Measurements from ENCODE around the gene JARID2. TPM values are rescaled to one million over a fixed set of nuclear protein-coding genes. Genes with fewer than 3 reads are reported as not detected.

JARID2 gene
- total RNA-seq, 1 experiment from 2014 or later = 6.0 TPM

- H3K4me1 ChIP-seq (ENCODE audit: control insufficient read depth, insufficient read depth, low read length) = no peaks in the 10 kb centered on the region
- no peak overlapping the region for H3K4me3 ChIP-seq (ENCODE audit: low read depth in 2 of 2, low read length in 2 of 2)
- no TSS peak for BruUV-seq (replicated peaks)
- no peaks in the 10 kb centered on the region for H3K27me3 ChIP-seq (ENCODE audit: control insufficient read depth, insufficient read depth, low read length)
- in situ Hi-C loops (cut with HindIII; ENCODE audit: low pct_unique_long_range_greater_than_20kb, low sequenced_read_pairs) (no loop called here), intact Hi-C loops (cut with micrococcal nuclease; ENCODE audit: unreplicated experiment) (no loop called here)
- no peak for TF ChIP-seq REST (IDR thresholded peaks at IDR 0.05; ENCODE audit: insufficient read depth in 1 of 2, low read depth in 2 of 2, low read length in 1 of 2)
- TF ChIP-seq POLR2AphosphoS5 (IDR thresholded peaks at IDR 0.05; ENCODE audit: low read depth, low read length) = no peak
- no peak for TF ChIP-seq CTCF (IDR thresholded peaks at IDR 0.05)
- no peak for TF ChIP-seq SIN3A (IDR thresholded peaks at IDR 0.05; ENCODE audit: borderline replicate concordance, insufficient read depth, low read depth, low read length)
- no peak for TF ChIP-seq TCF7L2 (IDR thresholded peaks at IDR 0.05; ENCODE audit: low read depth, low read length)
- ChIA-PET CTCF (no interaction called here), POLR2A (no interaction called here)
- DNase-seq (ENCODE audit: low read depth, low spot score) (no peak), ATAC-seq (no peak)
- no peaks in the 10 kb centered on the region for H3K36me3 ChIP-seq (ENCODE audit: control insufficient read depth, insufficient read depth, low read length)
- no peak overlapping the region for H3K27ac ChIP-seq (ENCODE audit: low read length)
- H3K9me3 ChIP-seq (ENCODE audit: control insufficient read depth, insufficient read depth, low read depth, low read length) = no peaks in the 10 kb centered on the region
These were observed 40.5 kb upstream of the JARID2 start for GRCh38 chr6:15205321-15205720.

- CTCF ChIA-PET = no interaction called here
- intact Hi-C loops (cut with micrococcal nuclease; ENCODE audit: unreplicated experiment) (no loop called here), in situ Hi-C loops (cut with HindIII; ENCODE audit: low pct_unique_long_range_greater_than_20kb, low sequenced_read_pairs) (no loop called here)
- H3K27ac ChIP-seq (ENCODE audit: low read length) = no peak overlapping the region
- no peaks in the 10 kb centered on the region for H3K36me3 ChIP-seq (ENCODE audit: control insufficient read depth, insufficient read depth, low read length)
- POLR2A ChIA-PET = no interaction called here
- BruUV-seq (replicated peaks) = no TSS peak
- H3K4me1 ChIP-seq (ENCODE audit: control insufficient read depth, insufficient read depth, low read length) = no peaks in the 10 kb centered on the region
- no peak for DNase-seq (ENCODE audit: low read depth, low spot score)
- no peaks in the 10 kb centered on the region for H3K9me3 ChIP-seq (ENCODE audit: control insufficient read depth, insufficient read depth, low read depth, low read length)
- ATAC-seq = no peak
- no peaks in the 10 kb centered on the region for H3K27me3 ChIP-seq (ENCODE audit: control insufficient read depth, insufficient read depth, low read length)
- TF ChIP-seq CTCF (IDR thresholded peaks at IDR 0.05) (no peak), SIN3A (IDR thresholded peaks at IDR 0.05; ENCODE audit: borderline replicate concordance, insufficient read depth, low read depth, low read length) (no peak), REST (IDR thresholded peaks at IDR 0.05; ENCODE audit: insufficient read depth in 1 of 2, low read depth in 2 of 2, low read length in 1 of 2) (no peak), POLR2AphosphoS5 (IDR thresholded peaks at IDR 0.05; ENCODE audit: low read depth, low read length) (no peak), TCF7L2 (IDR thresholded peaks at IDR 0.05; ENCODE audit: low read depth, low read length) (no peak)
- no peak overlapping the region for H3K4me3 ChIP-seq (ENCODE audit: low read depth in 2 of 2, low read length in 2 of 2)
These were observed 39.0 kb upstream of the JARID2 start for GRCh38 chr6:15206887-15207286.
